ENCODE measurements around the gene MDH1B.
"Not testable (repeated sequence)": the region's sequence is repeated elsewhere in the genome, so short reads cannot be mapped to it uniquely, and the experiment has no call there.

The MDH1B gene

DNA sequence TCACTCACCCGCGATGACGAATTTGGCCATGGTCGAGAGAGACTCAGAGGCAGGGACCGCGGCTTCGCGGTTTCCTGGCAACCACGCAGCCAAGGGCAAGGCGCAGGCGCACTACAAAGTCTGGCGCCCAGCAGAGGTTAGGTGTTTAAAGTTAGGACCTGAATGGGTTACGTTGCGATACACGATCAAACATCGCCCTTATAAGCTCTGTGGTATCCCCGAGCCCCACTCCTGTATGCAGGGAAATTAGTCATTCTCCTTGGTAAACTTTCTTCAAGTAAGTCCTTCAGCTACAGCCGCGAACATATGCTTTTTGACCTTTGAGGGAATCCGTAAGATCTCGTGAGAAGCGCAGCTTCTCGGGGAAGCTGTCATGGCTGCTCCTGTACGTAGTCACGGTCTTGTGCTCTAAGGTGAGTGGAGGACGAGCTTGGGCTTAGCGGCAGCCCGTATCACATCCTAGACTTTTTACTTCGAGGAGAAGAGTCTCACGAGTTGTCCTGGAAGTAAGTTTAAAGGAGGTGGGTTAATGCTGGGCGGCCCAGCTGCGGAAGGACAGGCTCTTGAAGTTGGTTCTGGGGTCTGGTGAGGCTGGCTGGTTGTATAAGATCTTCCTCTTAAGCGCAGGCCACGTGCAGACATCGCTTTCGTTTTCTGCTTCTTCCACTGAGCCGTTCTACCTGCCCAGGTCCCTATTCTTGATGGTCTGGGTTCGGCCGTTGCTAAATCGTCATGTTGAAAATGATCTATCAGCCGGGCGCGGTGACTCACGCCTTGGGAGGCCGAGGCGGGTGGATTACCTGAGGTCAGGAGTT lies at the start of gene MDH1B, which contains the start of gene FASTKD2:
Gene MDH1B, minus strand, starts transcription at position 87 of the 815 bp plus-strand sequence. Its CDS starts 57 bp downstream, at position 30.
Gene FASTKD2, plus strand, starts transcription at position 365 of the 815 bp plus-strand sequence. CDS start 1,088 bp downstream, outside the sequence.
- DNase-seq, result peak; percentile 92
- in situ Hi-C loops (cut with MboI; ENCODE audit: low pct_unique_long_range_greater_than_20kb, low sequenced_read_pairs), result no loop called here

DNA sequence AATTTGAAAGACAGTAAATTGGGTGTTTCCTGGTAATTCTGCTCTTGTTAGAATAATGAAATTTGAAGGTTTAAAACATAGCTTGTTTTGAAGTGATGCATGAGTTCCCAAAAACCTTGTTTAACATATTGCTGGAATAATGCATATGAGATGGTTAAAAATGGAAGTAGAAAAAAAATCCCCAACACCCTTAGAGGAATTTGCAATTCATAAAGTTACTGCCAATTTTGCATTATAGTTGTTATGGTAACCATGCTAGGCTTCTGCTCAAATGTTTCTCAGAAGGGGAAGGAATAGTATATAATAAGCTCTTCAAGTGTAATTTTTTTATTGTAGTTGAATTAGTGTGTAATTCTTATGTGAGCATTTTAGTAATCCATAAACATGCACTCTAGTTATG lies 49.4 kb upstream of the MDH1B start:
- in situ Hi-C loops (cut with MboI; ENCODE audit: low pct_unique_long_range_greater_than_20kb, low sequenced_read_pairs), result loop anchor here (25.0 kb wide), 1 partner anchor 648 kb away; no protein-coding TSS in a partner anchor
- DNase-seq, result no peak

DNA sequence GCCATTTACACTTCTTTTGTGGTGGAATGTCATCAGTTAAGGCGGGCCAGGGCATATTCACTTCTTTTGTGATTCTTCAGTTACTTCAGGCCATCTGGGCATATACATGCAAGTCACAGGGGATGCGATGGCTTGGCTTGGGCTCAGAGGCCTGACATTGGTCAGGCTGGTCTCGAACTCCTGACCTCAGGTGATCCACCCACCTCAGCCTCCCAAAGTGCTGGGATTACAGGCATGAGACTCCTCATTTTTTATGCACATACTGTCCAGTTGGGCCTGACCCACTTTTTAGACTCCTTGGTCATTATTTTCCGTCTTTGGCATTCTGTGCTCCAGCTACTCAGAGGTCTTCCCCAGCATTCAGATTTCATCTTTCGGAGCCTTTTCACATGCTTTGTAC lies 47.3 kb upstream of the MDH1B start:
- in situ Hi-C loops (cut with MboI; ENCODE audit: low pct_unique_long_range_greater_than_20kb, low sequenced_read_pairs), result loop anchor here (25.0 kb wide), 1 partner anchor 650 kb away; no protein-coding TSS in a partner anchor
- DNase-seq, result not testable (repeated sequence)

DNA sequence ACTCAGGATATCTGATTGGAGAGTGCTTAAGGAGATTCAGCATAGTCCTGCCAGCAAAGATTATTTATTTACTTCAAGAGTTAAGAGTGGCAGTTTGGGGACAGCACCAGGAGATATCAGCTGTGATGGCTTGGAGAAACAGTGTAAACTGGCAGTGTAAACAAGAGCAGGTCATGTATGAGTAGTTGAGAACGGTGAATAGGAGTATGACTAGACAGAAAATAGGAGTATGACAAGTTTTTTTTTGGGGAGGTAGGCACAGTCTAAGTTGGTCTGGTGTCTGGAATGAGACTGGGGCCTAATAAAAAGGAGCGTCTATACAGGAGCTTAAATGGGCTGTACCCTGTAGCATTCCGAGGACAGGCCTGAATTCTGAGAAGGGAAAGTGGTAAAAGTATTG lies 42.5 kb upstream of the MDH1B start:
- in situ Hi-C loops (cut with MboI; ENCODE audit: low pct_unique_long_range_greater_than_20kb, low sequenced_read_pairs), result loop anchor here (25.0 kb wide), 1 partner anchor 655 kb away; no protein-coding TSS in a partner anchor
- not testable (repeated sequence) for DNase-seq

DNA sequence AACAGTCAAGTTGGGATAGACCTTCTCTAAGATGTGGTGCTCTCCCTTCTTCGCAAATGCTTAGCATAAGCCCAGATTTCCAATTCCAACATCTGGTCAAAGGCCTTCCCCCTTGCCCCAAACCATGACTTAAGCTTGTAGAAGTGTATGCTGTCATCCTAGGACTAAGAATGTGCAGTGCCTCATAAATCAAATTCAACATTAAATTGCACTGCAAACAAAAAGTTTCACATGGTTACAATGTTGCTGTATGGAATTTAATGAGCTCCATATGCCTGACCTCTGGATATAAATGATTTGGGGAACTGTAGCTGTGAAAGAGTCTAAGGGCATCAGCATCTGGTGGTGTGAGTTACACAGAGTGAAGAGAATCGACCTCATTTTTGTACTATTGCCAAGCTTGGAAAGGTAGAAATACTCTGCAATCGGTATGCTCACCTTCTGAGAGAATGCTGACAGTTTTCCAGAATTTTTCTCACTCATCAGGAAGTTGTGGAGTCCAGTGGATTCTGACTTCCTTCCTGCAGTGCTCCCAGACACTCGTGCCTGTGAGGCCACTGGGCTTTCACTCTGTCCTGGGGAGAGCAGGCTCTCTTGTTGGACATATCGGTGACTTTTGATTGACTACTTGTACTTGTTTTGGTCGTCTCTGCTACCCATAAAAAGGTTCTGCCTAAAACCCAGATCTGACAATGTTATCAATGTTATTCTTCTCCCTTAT lies 40.9 kb upstream of the MDH1B start:
- DNase-seq, result no peak

DNA sequence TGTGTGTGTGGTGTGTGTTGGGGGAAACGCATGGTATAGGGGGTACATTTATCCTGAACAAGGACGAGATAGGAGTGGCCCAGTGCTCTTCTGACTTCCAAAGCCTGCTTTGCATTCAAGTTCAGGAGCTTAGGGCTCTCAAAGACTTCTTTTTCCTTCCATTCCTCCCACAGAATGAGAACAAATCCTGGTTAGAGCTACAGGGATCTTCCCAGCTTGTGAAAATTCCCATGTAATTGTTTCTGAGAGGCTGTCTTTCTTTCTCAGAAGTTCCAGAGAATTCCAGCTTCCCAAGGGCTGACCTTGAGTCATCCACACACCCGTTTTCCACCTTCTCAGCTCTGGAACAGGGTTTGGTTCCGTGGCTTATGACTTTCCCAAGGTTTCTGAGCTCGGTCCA lies 39.2 kb upstream of the MDH1B start:
- DNase-seq, result no peak
- in situ Hi-C loops (cut with MboI; ENCODE audit: low pct_unique_long_range_greater_than_20kb, low sequenced_read_pairs), result loop anchor here (25.0 kb wide), 1 partner anchor 658 kb away; no protein-coding TSS in a partner anchor

More for the DNA sequence above, 40.9 kb upstream of the MDH1B start:
- in situ Hi-C loops (cut with MboI; ENCODE audit: low pct_unique_long_range_greater_than_20kb, low sequenced_read_pairs), result loop anchor here (25.0 kb wide), 1 partner anchor 656 kb away; no protein-coding TSS in a partner anchor

DNA sequence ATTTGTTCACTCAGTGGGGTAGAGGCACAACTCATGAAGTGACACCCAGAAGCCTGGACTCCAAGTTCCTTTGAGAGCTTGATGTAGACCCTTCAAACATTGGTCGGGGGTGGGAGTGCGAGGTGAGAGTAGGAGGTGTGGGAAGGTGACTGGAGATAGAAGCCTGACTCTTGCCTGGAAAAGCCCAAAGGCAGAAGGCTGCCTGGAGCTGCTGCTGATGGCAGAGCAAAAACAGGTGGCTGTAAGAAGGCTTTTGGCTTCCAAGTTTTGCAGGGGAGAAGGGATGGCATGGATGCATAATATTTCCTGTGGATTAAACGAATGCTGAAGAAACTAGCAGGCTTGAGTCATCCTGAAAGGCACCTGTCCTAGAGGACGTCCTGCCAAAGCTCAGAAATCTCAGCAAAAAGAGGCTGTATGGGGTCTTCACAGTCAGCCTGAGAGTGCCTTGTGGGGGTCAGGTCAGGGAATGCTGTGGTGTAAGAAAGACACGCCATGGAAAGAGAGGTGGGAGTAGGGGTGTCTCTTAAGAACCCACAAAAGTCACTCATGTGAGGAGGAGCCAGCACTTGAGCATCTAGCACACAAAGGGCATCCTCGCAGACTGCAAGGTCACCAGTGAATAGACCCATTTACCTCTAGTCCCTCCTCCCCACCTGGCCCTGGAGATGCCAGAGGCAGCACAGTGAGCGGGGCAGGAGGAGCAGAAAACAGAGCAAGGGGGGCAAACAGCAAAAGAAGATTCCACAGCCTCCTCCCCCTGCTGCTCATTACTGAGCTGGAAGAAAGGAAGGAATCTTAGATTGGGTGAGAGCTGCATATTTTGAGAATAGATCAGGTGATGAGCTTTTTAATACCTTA lies 37.8 kb upstream of the MDH1B start:
- no peak for DNase-seq
- in situ Hi-C loops (cut with MboI; ENCODE audit: low pct_unique_long_range_greater_than_20kb, low sequenced_read_pairs), result loop anchor here (25.0 kb wide), 1 partner anchor 659 kb away; no protein-coding TSS in a partner anchor

DNA sequence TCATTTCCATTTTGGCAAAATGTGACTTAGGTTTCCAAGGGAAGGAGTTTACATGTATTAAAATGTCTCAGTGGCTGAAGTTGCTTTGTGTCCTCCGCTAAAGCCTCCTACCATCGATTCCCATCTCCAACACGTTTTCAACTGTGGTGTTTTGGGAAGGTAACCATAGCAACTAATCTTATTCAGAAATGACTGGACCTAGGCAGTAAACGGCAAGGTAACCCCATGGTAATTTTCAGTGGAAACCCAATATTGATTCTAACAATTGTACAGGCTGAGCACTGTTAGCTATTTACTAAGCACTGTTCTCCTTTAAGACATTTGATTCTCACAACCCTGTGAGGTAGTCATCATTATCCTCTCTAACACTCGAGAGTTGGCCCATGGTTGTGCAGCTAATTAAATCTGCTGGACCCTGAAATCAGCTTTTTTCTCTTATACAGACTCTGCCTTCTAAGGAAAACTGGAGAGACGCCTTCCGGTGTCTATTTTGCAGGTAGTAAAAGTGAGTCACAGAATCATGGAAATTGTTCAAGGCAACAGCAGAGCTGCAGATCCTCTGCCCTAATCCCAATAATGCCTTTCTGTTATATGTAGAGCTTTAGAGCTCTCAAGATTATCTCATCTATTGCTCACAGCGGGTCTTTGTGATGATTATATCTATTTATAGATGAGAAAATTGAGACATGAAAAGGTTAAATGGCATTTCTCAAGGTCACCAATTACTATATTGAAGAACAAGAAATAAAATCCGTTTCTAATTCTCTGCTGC lies 36.5 kb upstream of the MDH1B start:
- in situ Hi-C loops (cut with MboI; ENCODE audit: low pct_unique_long_range_greater_than_20kb, low sequenced_read_pairs), result loop anchor here (25.0 kb wide), 1 partner anchor 661 kb away; no protein-coding TSS in a partner anchor
- no peak for DNase-seq

DNA sequence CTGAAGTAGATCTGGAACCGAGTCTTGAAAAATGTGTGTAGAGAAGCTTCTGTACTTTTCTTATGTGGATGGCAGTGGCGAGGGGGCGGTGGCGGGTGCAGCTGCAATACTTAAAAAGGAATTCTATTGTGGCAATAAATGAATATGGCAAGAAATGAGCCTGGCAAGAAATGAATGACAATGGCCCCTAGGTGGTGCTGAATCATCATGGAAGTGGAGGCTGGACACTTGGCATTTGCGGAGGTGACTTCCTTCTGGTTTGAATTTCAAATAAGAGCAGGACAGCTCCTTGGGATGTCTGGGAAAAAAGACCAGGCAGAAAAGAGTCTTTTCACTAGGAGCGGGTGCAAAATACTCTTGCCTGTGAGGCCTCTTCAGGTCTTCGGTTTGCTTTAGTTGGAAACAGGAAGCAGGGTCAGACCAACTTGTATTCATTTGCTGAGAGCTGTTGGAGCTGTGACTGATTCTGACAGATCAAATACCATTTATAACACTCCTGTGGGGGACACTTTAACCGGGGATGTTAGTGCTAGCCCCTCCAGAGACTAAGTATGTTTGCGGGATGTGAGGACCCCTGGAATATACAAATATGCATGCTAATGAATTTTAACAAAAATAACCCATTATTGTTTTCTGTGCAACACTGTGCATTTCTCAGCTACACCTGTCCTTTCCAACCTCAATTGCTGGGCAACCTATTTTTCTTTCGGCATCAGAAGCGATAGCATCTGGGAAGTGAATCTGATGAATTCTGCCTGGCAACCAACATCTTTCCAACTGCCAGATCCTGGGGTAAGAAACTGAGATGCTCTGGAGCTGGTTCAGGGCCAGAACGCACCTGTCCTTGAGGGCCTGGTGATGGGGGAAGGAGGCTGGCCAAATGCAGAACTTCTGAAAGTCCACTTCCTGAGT lies 35.6 kb upstream of the MDH1B start:
- in situ Hi-C loops (cut with MboI; ENCODE audit: low pct_unique_long_range_greater_than_20kb, low sequenced_read_pairs), result loop anchor here (25.0 kb wide), 1 partner anchor 662 kb away; no protein-coding TSS in a partner anchor
- peak; percentile 76 for DNase-seq

DNA sequence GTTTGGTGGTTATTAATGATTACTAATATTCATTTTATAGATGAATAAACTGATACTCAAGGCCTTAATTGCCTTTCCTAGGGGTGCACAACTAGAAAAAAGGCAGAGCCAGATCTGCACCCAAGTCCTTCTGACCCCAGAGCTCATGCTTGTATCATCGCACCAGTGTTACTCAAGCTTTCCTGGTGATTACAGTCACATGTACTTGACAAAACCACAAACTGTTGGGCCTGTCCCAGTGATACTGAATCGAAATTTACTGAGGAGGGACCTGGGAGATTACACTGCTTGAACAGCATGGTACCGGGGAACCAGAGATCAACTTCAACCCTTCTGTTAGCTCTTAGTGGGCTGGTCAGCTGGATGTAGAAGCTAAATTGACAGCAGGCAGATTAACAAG lies 34.0 kb upstream of the MDH1B start:
- in situ Hi-C loops (cut with MboI; ENCODE audit: low pct_unique_long_range_greater_than_20kb, low sequenced_read_pairs), result no loop called here
- no peak for DNase-seq

DNA sequence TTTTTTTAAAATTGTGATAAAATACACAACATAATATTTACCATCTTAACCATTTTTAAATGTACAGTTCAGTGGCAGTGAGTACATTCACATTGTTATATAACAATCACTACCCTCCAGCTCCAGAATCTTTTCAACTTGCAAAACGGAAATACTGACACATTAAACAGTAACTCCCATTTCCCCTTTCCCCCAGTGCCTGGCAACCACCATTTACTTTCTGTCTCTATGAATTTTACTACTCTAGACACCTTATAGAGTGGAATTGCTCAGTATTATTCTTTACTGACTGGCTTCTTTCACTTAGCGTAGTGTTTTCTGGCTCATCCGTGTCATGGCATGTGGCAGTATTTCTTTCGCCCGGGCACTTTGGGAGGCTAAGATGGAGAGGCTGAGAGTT lies 32.9 kb upstream of the MDH1B start:
- in situ Hi-C loops (cut with MboI; ENCODE audit: low pct_unique_long_range_greater_than_20kb, low sequenced_read_pairs), result no loop called here

DNA sequence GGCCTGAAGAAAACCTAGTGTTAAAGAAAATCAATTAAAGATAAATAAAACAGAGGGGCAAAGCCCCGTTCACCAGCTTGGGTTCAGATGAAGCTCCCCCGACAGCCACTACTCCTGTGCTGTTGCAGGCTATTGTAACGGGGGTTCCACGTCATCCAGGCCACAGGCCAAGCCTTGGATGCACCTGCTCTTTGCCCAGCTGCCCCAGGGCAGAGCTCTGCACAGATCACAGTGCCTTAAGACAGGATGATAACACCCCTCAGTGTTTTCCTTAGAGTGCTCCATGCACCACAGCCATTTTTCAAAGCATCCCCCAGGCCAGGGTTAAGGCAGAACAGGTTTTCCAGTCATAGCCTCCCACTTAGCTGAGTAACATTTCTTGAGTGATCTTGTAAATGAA lies 32.2 kb upstream of the MDH1B start:
- in situ Hi-C loops (cut with MboI; ENCODE audit: low pct_unique_long_range_greater_than_20kb, low sequenced_read_pairs), result no loop called here
- DNase-seq, result no peak

More for the DNA sequence above, 32.9 kb upstream of the MDH1B start:
- DNase-seq, result peak; percentile 76

DNA sequence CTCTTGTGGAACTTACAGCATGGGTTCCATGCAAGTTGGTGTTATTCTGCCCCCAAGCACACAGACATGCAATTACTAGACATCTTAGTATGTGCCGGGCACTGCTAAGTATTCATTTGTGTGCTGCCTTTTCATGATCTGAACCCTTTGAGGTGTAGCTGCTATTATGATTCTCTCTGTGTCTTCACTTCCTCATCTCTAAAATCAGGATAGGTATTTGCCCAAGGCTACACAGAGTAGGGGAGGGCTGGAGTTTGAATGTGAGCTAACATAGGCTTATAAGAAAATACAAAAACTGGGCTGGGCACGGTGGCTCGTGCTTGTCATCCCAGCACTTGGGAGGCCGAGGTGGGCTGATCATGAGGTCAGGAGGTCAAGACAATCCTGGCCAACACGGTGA lies 27.5 kb upstream of the MDH1B start:
- no peak for DNase-seq
- in situ Hi-C loops (cut with MboI; ENCODE audit: low pct_unique_long_range_greater_than_20kb, low sequenced_read_pairs), result no loop called here

DNA sequence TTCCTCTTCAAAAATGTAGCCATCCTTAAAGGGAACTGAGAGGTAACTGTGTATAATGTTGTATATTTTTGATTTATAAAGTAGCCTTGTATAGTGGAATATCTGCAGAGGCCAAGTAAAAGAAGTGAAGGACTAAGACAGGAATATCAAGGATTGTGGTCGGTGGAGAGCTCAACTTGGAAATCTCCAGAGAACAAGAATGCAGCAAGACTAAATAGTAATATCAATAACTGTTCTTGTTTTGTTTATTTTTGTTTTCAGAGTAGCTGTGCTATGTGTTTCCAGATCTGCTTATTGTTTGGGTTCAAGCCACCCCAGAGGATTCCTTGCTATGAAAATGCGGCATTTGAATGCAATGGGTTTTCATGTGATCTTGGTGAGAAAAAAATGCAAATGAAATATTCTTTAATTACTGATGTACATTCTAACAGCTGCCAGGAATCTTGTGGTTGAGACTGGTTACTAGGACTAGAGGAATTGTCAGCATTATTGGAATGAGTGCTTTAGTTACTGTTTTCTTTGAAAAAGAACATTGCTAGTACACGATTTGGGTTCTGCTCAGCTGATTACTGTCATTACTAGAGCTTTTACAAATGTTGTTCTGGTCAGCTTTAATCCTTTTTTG lies 25.3 kb upstream of the MDH1B start:
- in situ Hi-C loops (cut with MboI; ENCODE audit: low pct_unique_long_range_greater_than_20kb, low sequenced_read_pairs), result no loop called here
- no peak for DNase-seq

DNA sequence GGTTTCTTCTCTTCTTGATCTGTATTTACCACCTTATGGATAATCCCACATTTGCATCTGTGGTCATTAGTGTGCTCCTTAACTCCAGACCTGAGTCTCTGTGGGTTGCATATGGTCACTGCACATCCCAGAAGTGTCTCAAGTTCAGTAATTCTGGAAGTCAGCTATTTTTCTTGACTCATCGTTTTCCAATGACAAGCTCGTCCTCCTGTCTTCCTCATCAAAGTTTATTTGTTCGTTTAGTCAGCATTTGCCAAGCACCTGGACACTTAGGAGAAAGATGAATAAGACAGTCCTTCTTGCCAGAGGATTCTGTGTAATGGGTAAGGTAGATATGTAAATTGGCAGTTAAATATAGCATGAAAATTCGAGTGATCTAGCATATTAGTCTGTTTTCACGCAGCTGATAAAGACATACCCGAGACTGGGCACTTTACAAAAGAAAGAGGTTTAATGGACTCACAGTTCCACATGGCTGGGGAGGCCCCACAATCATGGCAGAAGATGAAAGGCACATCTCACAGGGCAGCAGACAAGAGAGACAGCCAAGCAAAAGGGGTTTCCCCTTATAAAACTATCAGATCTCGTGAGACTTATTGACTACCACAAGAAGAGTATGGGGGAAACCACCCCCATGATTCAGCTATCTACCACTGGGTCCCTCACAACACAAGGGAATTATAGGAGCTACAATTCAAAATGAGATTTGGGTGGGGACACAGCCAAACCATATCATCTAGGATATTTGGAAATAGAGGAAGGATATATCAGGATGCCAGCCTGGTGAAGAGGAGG lies 19.6 kb upstream of the MDH1B start:
- in situ Hi-C loops (cut with MboI; ENCODE audit: low pct_unique_long_range_greater_than_20kb, low sequenced_read_pairs), result no loop called here
- DNase-seq, result no peak

DNA sequence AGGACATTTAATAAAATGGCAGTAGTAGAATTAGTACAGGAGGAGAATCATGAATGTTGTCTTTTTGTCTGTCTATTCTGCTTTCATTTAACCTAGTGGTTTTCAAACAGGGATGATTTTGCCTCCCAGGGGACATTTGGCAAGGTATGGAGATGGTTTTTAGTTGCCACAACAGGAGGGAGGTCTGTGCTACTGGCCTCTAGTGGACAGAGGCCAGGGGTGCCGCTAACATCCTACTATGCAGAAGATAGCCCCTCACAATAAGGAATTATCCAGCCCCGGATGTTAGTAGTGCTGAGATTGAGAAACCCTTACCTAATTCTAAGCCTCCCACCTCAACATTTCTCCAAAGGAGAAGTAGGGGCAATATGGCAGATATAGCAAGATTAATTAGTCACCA lies 18.6 kb upstream of the MDH1B start:
- no peak for DNase-seq

More for the DNA sequence above, 18.6 kb upstream of the MDH1B start:
- in situ Hi-C loops (cut with MboI; ENCODE audit: low pct_unique_long_range_greater_than_20kb, low sequenced_read_pairs), result no loop called here

All from KBM-7 (cell line).